GM12878 (cell line): Measurements from ENCODE around the gene C7orf33. TPM values are rescaled to one million over a fixed set of nuclear protein-coding genes. Genes with fewer than 3 reads are reported as not detected.

Experiments used
- ATAC-seq: fragments of 200-7000 bp; cut with Tn5 transposase; 3 replicates; pipeline ENCODE4 v1.9.1; 2020; ENCODE audit warnings: mild to moderate bottlenecking, moderate library complexity
- BruUV-seq: library from RNA; stranded (reverse); fragments of 400-500 nt; replicated peaks from 2 replicates; lab custom pipeline; 2021; lab: Mats Ljungman, UMichigan
- CTCF ChIA-PET: fragments of 300-600 bp; sonication (Branson Sonifier 250); formaldehyde crosslinking; extraction: SDS; loops from one replicate; lab custom pipeline; 2021; ENCODE audit warnings: inconsistent platforms; lab: Yijun Ruan, JAX
- POLR2A ChIA-PET: fragments of 350-600 bp; formaldehyde crosslinking; extraction: SDS; loops from one replicate; lab custom pipeline; 2021; ENCODE audit warnings: inconsistent platforms; lab: Charles Lee
- RAD21 ChIA-PET: fragments of 300-600 bp; sonication (Branson Sonifier 250); formaldehyde crosslinking; loops from one replicate; lab custom pipeline; 2023; ENCODE audit warnings: antibody characterized with exemption; ENCODE audit not compliant: unreplicated experiment; lab: Charles Lee
- SMC1A ChIA-PET: fragments of 300-600 bp; sonication (Branson Sonifier 250); formaldehyde crosslinking; loops from one replicate; lab custom pipeline; 2023; ENCODE audit not compliant: unreplicated experiment, uncharacterized antibody; lab: Charles Lee
- DNase-seq: peaks from one replicate; pipeline ENCODE4 v3.0.0-alpha.2; 2011; ENCODE audit warnings: low read depth, low spot score
- FAIRE-seq: peaks from 3 replicates; lab custom pipeline; 2011; peaks lifted over from hg19 to GRCh38; lab: Jason Lieb, UNC
- H2AFZ ChIP-seq: 2 replicates; pipeline ENCODE4 v1.6.0; 2011; ENCODE audit warnings: low read depth, low read length, control low read depth; ENCODE audit not compliant: control insufficient read depth
- H3K27ac ChIP-seq: 2 replicates; pipeline ENCODE4 v1.5.1; 2011; ENCODE audit warnings: control low read depth; ENCODE audit not compliant: control insufficient read depth, insufficient read depth
- H3K27me3 ChIP-seq, 2 experiments: replicated peaks in 1 of 2; 2 replicates each; pipeline versions ENCODE4 v1.6.0 to v1.6.1; 2011; ENCODE audit warnings: low read length in 1 of 2; ENCODE audit not compliant: control insufficient read depth in 2 of 2, insufficient read depth in 2 of 2
- H3K36me3 ChIP-seq, 2 experiments: 2 replicates each; pipeline ENCODE4 v1.5.1; 2011; ENCODE audit warnings: low read length in 1 of 2; ENCODE audit not compliant: control insufficient read depth in 2 of 2, insufficient read depth in 2 of 2
- H3K4me1 ChIP-seq: 2 replicates; pipeline ENCODE4 v1.6.1; 2011; ENCODE audit warnings: mild to moderate bottlenecking, low read length, moderate library complexity, mixed read lengths; ENCODE audit not compliant: control insufficient read depth, insufficient read depth
- H3K4me2 ChIP-seq: 2 replicates; pipeline ENCODE4 v1.6.0; 2011; ENCODE audit warnings: control low read depth; ENCODE audit not compliant: control insufficient read depth, insufficient read depth
- H3K4me3 ChIP-seq: fragments of 200-600 bp; sonication (generic); 2 replicates; pipeline ENCODE4 v1.5.1; 2016
- H3K79me2 ChIP-seq: 2 replicates; pipeline ENCODE4 v1.6.0; 2011; ENCODE audit warnings: low read length; ENCODE audit not compliant: control insufficient read depth, insufficient read depth
- H3K9ac ChIP-seq: 2 replicates; pipeline ENCODE4 v1.8.0; 2011; ENCODE audit warnings: low read length, control low read depth, mixed read lengths; ENCODE audit not compliant: control insufficient read depth, insufficient read depth
- H3K9me3 ChIP-seq: replicated peaks from 3 replicates; pipeline ENCODE4 v1.5.1; 2011; ENCODE audit warnings: mild to moderate bottlenecking, low read length; ENCODE audit not compliant: control insufficient read depth, insufficient read depth
- H4K20me1 ChIP-seq: 2 replicates; pipeline ENCODE4 v1.6.0; 2011; ENCODE audit not compliant: control insufficient read depth, insufficient read depth
- CBX3 ChIP-seq: fragments of 200-600 bp; sonication (generic); IDR thresholded peaks from 2 replicates; pipeline ENCODE4 v1.6.1; 2016; ENCODE audit warnings: low read depth, borderline replicate concordance
- EED ChIP-seq: sonication (generic); IDR thresholded peaks from 2 replicates; pipeline ENCODE4 v1.6.1; 2016; ENCODE audit warnings: antibody characterized with exemption, low read depth
- EP300 ChIP-seq, 2 experiments: fragments of 150-350 bp in 1 of 2; IDR thresholded peaks; 2 replicates each; pipeline ENCODE4 v1.6.1; 2011 to 2012; ENCODE audit warnings: low read depth in 2 of 2, low read length in 2 of 2, borderline replicate concordance in 1 of 2, improper control_type of control experiment in 1 of 2, inconsistent platforms in 1 of 2; ENCODE audit not compliant: control insufficient read depth in 1 of 2
- IRF4 ChIP-seq: IDR thresholded peaks from 2 replicates; pipeline ENCODE4 v1.6.1; 2011; ENCODE audit warnings: low read depth, low read length
- MEF2A ChIP-seq: IDR thresholded peaks from 2 replicates; pipeline ENCODE4 v1.6.1; 2011; ENCODE audit warnings: low read depth, mild to moderate bottlenecking, low read length, moderate library complexity; ENCODE audit not compliant: insufficient read depth
- NBN ChIP-seq: fragments of 450-650 bp; IDR thresholded peaks from 2 replicates; pipeline ENCODE4 v1.6.1; 2016
- NR2F1 ChIP-seq: fragments of 450-650 bp; conservative IDR thresholded peaks from 2 replicates; pipeline ENCODE4 v1.6.1; 2017; ENCODE audit warnings: mild to moderate bottlenecking
- PBX3 ChIP-seq: IDR thresholded peaks from 2 replicates; pipeline ENCODE4 v1.6.1; 2011; ENCODE audit warnings: mild to moderate bottlenecking, low read depth, low read length, moderate library complexity; ENCODE audit not compliant: insufficient replicate concordance
- PML ChIP-seq: IDR thresholded peaks from 2 replicates; pipeline ENCODE4 v1.6.1; 2012; ENCODE audit warnings: low read length, inconsistent platforms
- SPI1 ChIP-seq: IDR thresholded peaks from 2 replicates; pipeline ENCODE4 v1.6.1; 2011; ENCODE audit warnings: low read depth, mild to moderate bottlenecking, low read length, moderate library complexity, borderline replicate concordance; ENCODE audit not compliant: insufficient read depth
- TCF12 ChIP-seq: IDR thresholded peaks from 2 replicates; pipeline ENCODE4 v1.6.1; 2011; ENCODE audit warnings: low read depth, mild to moderate bottlenecking, low read length
- ZNF207 ChIP-seq: fragments of 450-650 bp; IDR thresholded peaks from 2 replicates; pipeline ENCODE4 v1.6.1; 2014; ENCODE audit warnings: antibody characterized with exemption, mild to moderate bottlenecking, borderline replicate concordance
- WGBS: methylation state at CpG from one replicate; pipeline ENCODE4 v1.1.6; 2016; ENCODE audit warnings: low lambda C conversion rate; ENCODE audit not compliant: insufficient replicate concordance, insufficient coverage; ENCODE audit errors: missing lambda C conversion rate; 5-methylcytosine and 5-hydroxymethylcytosine counted together
- in situ Hi-C: fragments of 300-500 bp; cut with MboI; formaldehyde crosslinking; loops from 9 replicates; pipeline ENCODE4 v1.14.3; 2018; ENCODE audit warnings: mixed read lengths
- intact Hi-C: fragments of 100-400 bp; cut with micrococcal nuclease; formaldehyde crosslinking; loops from one replicate; pipeline ENCODE4 v1.14.2; 2022; ENCODE audit not compliant: unreplicated experiment
- polyA plus RNA-seq, 11 experiments: library from polyadenylated mRNA; depleted of rRNA in 4 of 11; unstranded in 6 of 11; stranded (reverse) in 5 of 11; fragments of >200 nt; fragmentation: Nextera tagmentation in 4 of 11; fragmentation: Illumina TruSeq in 1 of 11; extraction: Ambion mirVana in 4 of 11; extraction: Trizol in 1 of 11; gene quantifications; 1 replicate in 1 of 11; 2 replicates in 10 of 11; pipeline versions ENCODE4 v1.2.1 to v1.2.3, GENCODE V29; 2011 to 2016; ENCODE audit warnings: inconsistent platforms in 2 of 11, missing spikeins in 2 of 11, low read depth in 1 of 11
- total RNA-seq, 4 experiments: library from RNA; depleted of rRNA in 3 of 4; stranded (reverse); fragments of >200 nt in 3 of 4; fragmentation: Illumina TruSeq in 1 of 4; extraction: Trizol in 1 of 4; gene quantifications; 2 replicates each; pipeline versions ENCODE4 v1.2.1 to v1.2.3, GENCODE V29; 2013 to 2021
- TF ChIP-seq, protein P1 (sequence below): fragments of 450-650 bp; IDR thresholded peaks from 2 replicates; pipeline ENCODE4 v1.6.1; 2017; ENCODE audit warnings: low read depth, mild to moderate bottlenecking, moderate library complexity
- TF ChIP-seq, protein P2 (sequence below): fragments of 450-650 bp; IDR thresholded peaks from 2 replicates; pipeline ENCODE4 v1.6.1; 2017; ENCODE audit warnings: mild to moderate bottlenecking, moderate library complexity

The C7orf33 gene
- total and polyA plus RNA-seq, 10 of the 15 experiments (the other 5 are each of a cell fraction or from before 2014, with no cell fraction given) = not detected

- TF ChIP-seq, protein P1, sequence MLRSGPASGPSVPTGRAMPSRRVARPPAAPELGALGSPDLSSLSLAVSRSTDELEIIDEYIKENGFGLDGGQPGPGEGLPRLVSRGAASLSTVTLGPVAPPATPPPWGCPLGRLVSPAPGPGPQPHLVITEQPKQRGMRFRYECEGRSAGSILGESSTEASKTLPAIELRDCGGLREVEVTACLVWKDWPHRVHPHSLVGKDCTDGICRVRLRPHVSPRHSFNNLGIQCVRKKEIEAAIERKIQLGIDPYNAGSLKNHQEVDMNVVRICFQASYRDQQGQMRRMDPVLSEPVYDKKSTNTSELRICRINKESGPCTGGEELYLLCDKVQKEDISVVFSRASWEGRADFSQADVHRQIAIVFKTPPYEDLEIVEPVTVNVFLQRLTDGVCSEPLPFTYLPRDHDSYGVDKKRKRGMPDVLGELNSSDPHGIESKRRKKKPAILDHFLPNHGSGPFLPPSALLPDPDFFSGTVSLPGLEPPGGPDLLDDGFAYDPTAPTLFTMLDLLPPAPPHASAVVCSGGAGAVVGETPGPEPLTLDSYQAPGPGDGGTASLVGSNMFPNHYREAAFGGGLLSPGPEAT = 0 out of 2 replicates have a peak, but pooled peaks have one; percentile 33
- TF ChIP-seq PML = 0 out of 2 replicates have a peak, but pooled peaks have one; percentile 6
- TF ChIP-seq MEF2A = peak; percentile 93
- peak; percentile 85 for TF ChIP-seq EED
- TF ChIP-seq SPI1 = peak; percentile 78
- peak; percentile 82 for TF ChIP-seq IRF4
- peak; percentile 39 to 53; a peak in 2 of 4 replicates for TF ChIP-seq EP300 (IDR thresholded peaks at IDR 0.05; ENCODE audit: borderline replicate concordance in 1 of 2, control insufficient read depth in 1 of 2, low read depth in 2 of 2, low read length in 2 of 2)
Observed at GRCh38 chr7:148564275-148564951, 26.2 kb upstream of the C7orf33 start (continued).

GRCh38 chr7:148566736-148567135, 23.8 kb upstream of the C7orf33 start:
- Histone ChIP-seq H2AFZ (no peak overlapping the region), H4K20me1 (no peaks in the 10 kb centered on the region), H3K36me3 (no peaks in the 10 kb centered on the region), H3K4me2 (no peak overlapping the region), H3K79me2 (no peaks in the 10 kb centered on the region), H3K27ac (no peak overlapping the region), H3K9ac (no peak overlapping the region), H3K4me3 (no peak overlapping the region), H3K4me1 (peaks cover 18% of the 10 kb centered on the region; the same call in 1 of the 2 replicates), H3K27me3 (0 out of 4 replicates have a peak, but pooled peaks cover 0 to 3% of the 10 kb centered on the region in 2 experiments), H3K9me3 (no peaks in the 10 kb centered on the region)
- intact Hi-C loops (no loop called here), in situ Hi-C loops (no loop called here)
- RAD21 ChIA-PET = no interaction called here
- BruUV-seq = no TSS peak
- DNase-seq (no peak), ATAC-seq (no peak), FAIRE-seq (no peak)
- POLR2A ChIA-PET = no interaction called here
- CTCF ChIA-PET = interaction anchor here (5.0 kb wide), 1 partner anchor 8 kb away, joined by 39 read pairs; no protein-coding TSS in a partner anchor
- SMC1A ChIA-PET = no interaction called here
- WGBS = 79% methylated on average over 6 of the region's 6 CpGs
- no peak for TF ChIP-seq ZNF207
- no peak for TF ChIP-seq NBN
- TF ChIP-seq CBX3 = no peak
- no peak for TF ChIP-seq NR2F1
- TF ChIP-seq TCF12 = no peak
- TF ChIP-seq PBX3 = no peak
- TF ChIP-seq, protein P2, sequence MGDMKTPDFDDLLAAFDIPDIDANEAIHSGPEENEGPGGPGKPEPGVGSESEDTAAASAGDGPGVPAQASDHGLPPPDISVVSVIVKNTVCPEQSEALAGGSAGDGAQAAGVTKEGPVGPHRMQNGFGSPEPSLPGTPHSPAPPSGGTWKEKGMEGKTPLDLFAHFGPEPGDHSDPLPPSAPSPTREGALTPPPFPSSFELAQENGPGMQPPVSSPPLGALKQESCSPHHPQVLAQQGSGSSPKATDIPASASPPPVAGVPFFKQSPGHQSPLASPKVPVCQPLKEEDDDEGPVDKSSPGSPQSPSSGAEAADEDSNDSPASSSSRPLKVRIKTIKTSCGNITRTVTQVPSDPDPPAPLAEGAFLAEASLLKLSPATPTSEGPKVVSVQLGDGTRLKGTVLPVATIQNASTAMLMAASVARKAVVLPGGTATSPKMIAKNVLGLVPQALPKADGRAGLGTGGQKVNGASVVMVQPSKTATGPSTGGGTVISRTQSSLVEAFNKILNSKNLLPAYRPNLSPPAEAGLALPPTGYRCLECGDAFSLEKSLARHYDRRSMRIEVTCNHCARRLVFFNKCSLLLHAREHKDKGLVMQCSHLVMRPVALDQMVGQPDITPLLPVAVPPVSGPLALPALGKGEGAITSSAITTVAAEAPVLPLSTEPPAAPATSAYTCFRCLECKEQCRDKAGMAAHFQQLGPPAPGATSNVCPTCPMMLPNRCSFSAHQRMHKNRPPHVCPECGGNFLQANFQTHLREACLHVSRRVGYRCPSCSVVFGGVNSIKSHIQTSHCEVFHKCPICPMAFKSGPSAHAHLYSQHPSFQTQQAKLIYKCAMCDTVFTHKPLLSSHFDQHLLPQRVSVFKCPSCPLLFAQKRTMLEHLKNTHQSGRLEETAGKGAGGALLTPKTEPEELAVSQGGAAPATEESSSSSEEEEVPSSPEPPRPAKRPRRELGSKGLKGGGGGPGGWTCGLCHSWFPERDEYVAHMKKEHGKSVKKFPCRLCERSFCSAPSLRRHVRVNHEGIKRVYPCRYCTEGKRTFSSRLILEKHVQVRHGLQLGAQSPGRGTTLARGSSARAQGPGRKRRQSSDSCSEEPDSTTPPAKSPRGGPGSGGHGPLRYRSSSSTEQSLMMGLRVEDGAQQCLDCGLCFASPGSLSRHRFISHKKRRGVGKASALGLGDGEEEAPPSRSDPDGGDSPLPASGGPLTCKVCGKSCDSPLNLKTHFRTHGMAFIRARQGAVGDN = no peak
